Thymus (tissue), 11 donors: ENCODE results near the gene MEOX2. TPM values are rescaled to one million over a fixed set of nuclear protein-coding genes. Genes with fewer than 3 reads are reported as not detected.

Experiments
- DNase-seq, 9 donors: peaks; one replicate each; pipeline ENCODE4 v3.0.0-alpha.2; 2013; ENCODE audit warnings: low spot score in 9 of 9, low read depth in 6 of 9, missing footprints in 1 of 9
- H3K27ac ChIP-seq, 2 donors: one replicate each; pipeline ENCODE4 v1.5.1; 2013; ENCODE audit warnings: control low read depth in 1 of 2, low read depth in 1 of 2, low read length in 1 of 2, mild to moderate bottlenecking in 1 of 2, moderate library complexity in 1 of 2
- H3K27me3 ChIP-seq, 2 donors: one replicate each; pipeline ENCODE4 v1.5.1; 2013; ENCODE audit warnings: low read length in 1 of 2; ENCODE audit not compliant: control insufficient read depth in 2 of 2, insufficient read depth in 1 of 2
- H3K36me3 ChIP-seq, 2 donors: one replicate each; pipeline ENCODE4 v1.5.1; 2013; ENCODE audit warnings: low read length in 1 of 2, mild to moderate bottlenecking in 1 of 2, moderate library complexity in 1 of 2; ENCODE audit not compliant: control insufficient read depth in 2 of 2, insufficient read depth in 2 of 2
- H3K4me1 ChIP-seq, 2 donors: one replicate each; pipeline ENCODE4 v1.5.1; 2013; ENCODE audit warnings: low read length in 2 of 2; ENCODE audit not compliant: control insufficient read depth in 2 of 2, insufficient read depth in 2 of 2
- H3K4me3 ChIP-seq, 2 donors: one replicate each; pipeline ENCODE4 v1.5.1; 2013; ENCODE audit warnings: low read length in 2 of 2, control low read depth in 1 of 2, mild to moderate bottlenecking in 1 of 2
- H3K9me3 ChIP-seq, 2 donors: one replicate each; pipeline ENCODE4 v1.5.1; 2013; ENCODE audit warnings: low read length in 1 of 2, mild to moderate bottlenecking in 1 of 2; ENCODE audit not compliant: control insufficient read depth in 2 of 2, insufficient read depth in 1 of 2
- WGBS: extraction: QIAGEN DNeasy Blood & Tissue Kit; methylation state at CpG from one replicate; pipeline ENCODE4 v1.1.7; 2013; 5-methylcytosine and 5-hydroxymethylcytosine counted together
- polyA plus RNA-seq: library from polyadenylated mRNA; stranded (reverse); fragments of 200-250 nt; gene quantifications from one replicate; pipeline ENCODE4 v1.2.3, GENCODE V29; 2013
- total RNA-seq: library from RNA; stranded (reverse); fragments of 120-200 nt; gene quantifications from one replicate; pipeline ENCODE4 v1.2.4, GENCODE V29; 2013
- donor health status: healthy.

MEOX2 gene
- total and polyA plus RNA-seq, 2 donors: 3.4 to 4.4 TPM

GRCh38 chr7:15612205-15612604, 74.3 kb downstream of the MEOX2 start:
- H3K27ac ChIP-seq: no peak overlapping the region
- H3K27me3 ChIP-seq: no peaks in the 10 kb centered on the region
- no peak overlapping the region for H3K4me3 ChIP-seq
- WGBS: 92% methylated on average over 8 of the region's 8 CpGs
- H3K36me3 ChIP-seq: no peaks in the 10 kb centered on the region
- DNase-seq: no peak
- no peaks in the 10 kb centered on the region for H3K9me3 ChIP-seq
- H3K4me1 ChIP-seq: no peaks in the 10 kb centered on the region

- Histone ChIP-seq H3K27ac (no peak overlapping the region), H3K4me3 (no peak overlapping the region), H3K9me3 (no peaks in the 10 kb centered on the region), H3K36me3 (no peaks in the 10 kb centered on the region), H3K27me3 (no peaks in the 10 kb centered on the region), H3K4me1 (no peaks in the 10 kb centered on the region)
- WGBS: 90% methylated on average over 2 of the region's 2 CpGs
- no peak for DNase-seq
Observed at GRCh38 chr7:15610503-15610902, 76.0 kb downstream of the MEOX2 start.

- Histone ChIP-seq H3K27ac (no peak overlapping the region), H3K4me1 (no peaks in the 10 kb centered on the region), H3K36me3 (no peaks in the 10 kb centered on the region), H3K9me3 (no peaks in the 10 kb centered on the region), H3K4me3 (no peak overlapping the region), H3K27me3 (no peaks in the 10 kb centered on the region)
- no peak for DNase-seq
- WGBS: 84% methylated on average over 2 of the region's 2 CpGs
Observed at GRCh38 chr7:15609287-15609686, 77.2 kb downstream of the MEOX2 start.

- Histone ChIP-seq H3K4me1 (no peaks in the 10 kb centered on the region), H3K9me3 (no peaks in the 10 kb centered on the region), H3K4me3 (no peak overlapping the region), H3K27me3 (no peaks in the 10 kb centered on the region), H3K36me3 (no peaks in the 10 kb centered on the region), H3K27ac (no peak overlapping the region)
- WGBS: 95% methylated on average over 5 of the region's 5 CpGs
- DNase-seq: no peak
Observed at GRCh38 chr7:15607529-15608210, 78.8 kb downstream of the MEOX2 start.

- WGBS: 92% methylated on average over 3 of the region's 3 CpGs
- no peak overlapping the region for H3K4me3 ChIP-seq
- H3K9me3 ChIP-seq: no peaks in the 10 kb centered on the region
- no peaks in the 10 kb centered on the region for H3K36me3 ChIP-seq
- no peak overlapping the region for H3K27ac ChIP-seq
- no peaks in the 10 kb centered on the region for H3K27me3 ChIP-seq
- no peak for DNase-seq
- no peaks in the 10 kb centered on the region for H3K4me1 ChIP-seq
Observed at GRCh38 chr7:15606561-15606960, 79.9 kb downstream of the MEOX2 start.

- H3K4me3 ChIP-seq: no peak overlapping the region
- no peaks in the 10 kb centered on the region for H3K27me3 ChIP-seq
- no peak overlapping the region for H3K27ac ChIP-seq
- no peak for DNase-seq
- no peaks in the 10 kb centered on the region for H3K36me3 ChIP-seq
- no peaks in the 10 kb centered on the region for H3K4me1 ChIP-seq
- WGBS: 98% methylated on average over 1 of the region's 1 CpG
- H3K9me3 ChIP-seq: peaks cover 0 to 13% of the 10 kb centered on the region in 2 donors
Observed at GRCh38 chr7:15604166-15604565, 82.3 kb downstream of the MEOX2 start.

GRCh38 chr7:15603124-15603523, 83.4 kb downstream of the MEOX2 start:
- Histone ChIP-seq H3K4me3 (no peak overlapping the region), H3K27me3 (no peaks in the 10 kb centered on the region), H3K9me3 (peaks cover 0 to 18% of the 10 kb centered on the region in 2 donors), H3K4me1 (no peaks in the 10 kb centered on the region), H3K27ac (no peak overlapping the region), H3K36me3 (no peaks in the 10 kb centered on the region)
- no peak for DNase-seq
- 95% methylated on average over 2 of the region's 2 CpGs for WGBS

- H3K9me3 ChIP-seq: peaks cover 0 to 18% of the 10 kb centered on the region in 2 donors
- no peak for DNase-seq
- 46% methylated on average over 1 of the region's 1 CpG for WGBS
- no peak overlapping the region for H3K4me3 ChIP-seq
- no peaks in the 10 kb centered on the region for H3K36me3 ChIP-seq
- no peak overlapping the region for H3K27ac ChIP-seq
- no peaks in the 10 kb centered on the region for H3K4me1 ChIP-seq
- H3K27me3 ChIP-seq: no peaks in the 10 kb centered on the region
Observed at GRCh38 chr7:15602236-15602635, 84.2 kb downstream of the MEOX2 start.

GRCh38 chr7:15601175-15601574, 85.3 kb downstream of the MEOX2 start:
- Histone ChIP-seq H3K4me1 (no peaks in the 10 kb centered on the region), H3K36me3 (no peaks in the 10 kb centered on the region), H3K9me3 (peaks cover 0 to 18% of the 10 kb centered on the region in 2 donors), H3K4me3 (no peak overlapping the region), H3K27ac (no peak overlapping the region), H3K27me3 (no peaks in the 10 kb centered on the region)
- no peak for DNase-seq
- WGBS: 84% methylated on average over 1 of the region's 1 CpG
